IPS DF 6.9 (cell line): ENCODE results near the gene IFNG-AS1.

Experiments
- DNase-seq: peaks from one replicate; pipeline ENCODE4 v3.0.0-alpha.2; 2013; ENCODE audit warnings: low read depth, low spot score
- H3K27ac ChIP-seq: one replicate; pipeline ENCODE4 v1.5.1; 2013; ENCODE audit warnings: low read length, control low read depth
- H3K27me3 ChIP-seq: 2 replicates; pipeline ENCODE4 v1.6.1; 2013; ENCODE audit warnings: mild to moderate bottlenecking, low read length; ENCODE audit not compliant: control insufficient read depth, insufficient read depth
- H3K36me3 ChIP-seq: 2 replicates; pipeline ENCODE4 v1.6.1; 2013; ENCODE audit warnings: low read length; ENCODE audit not compliant: control insufficient read depth, insufficient read depth
- H3K4me1 ChIP-seq: 2 replicates; pipeline ENCODE4 v1.6.1; 2013; ENCODE audit warnings: low read length; ENCODE audit not compliant: control insufficient read depth, insufficient read depth
- H3K4me3 ChIP-seq: 2 replicates; pipeline ENCODE4 v1.5.1; 2013; ENCODE audit warnings: mild to moderate bottlenecking, low read length
- H3K9me3 ChIP-seq: 2 replicates; pipeline ENCODE4 v1.6.1; 2013; ENCODE audit warnings: low read length, inconsistent platforms; ENCODE audit not compliant: control insufficient read depth, insufficient read depth
- WGBS: extraction: QIAGEN DNeasy Blood & Tissue Kit; methylation state at CpG from one replicate; pipeline ENCODE4 v1.1.7; 2013; ENCODE audit warnings: mixed read lengths, missing lambda C conversion rate; ENCODE audit not compliant: insufficient read length, insufficient coverage; 5-methylcytosine and 5-hydroxymethylcytosine counted together

The IFNG-AS1 gene

DNA sequence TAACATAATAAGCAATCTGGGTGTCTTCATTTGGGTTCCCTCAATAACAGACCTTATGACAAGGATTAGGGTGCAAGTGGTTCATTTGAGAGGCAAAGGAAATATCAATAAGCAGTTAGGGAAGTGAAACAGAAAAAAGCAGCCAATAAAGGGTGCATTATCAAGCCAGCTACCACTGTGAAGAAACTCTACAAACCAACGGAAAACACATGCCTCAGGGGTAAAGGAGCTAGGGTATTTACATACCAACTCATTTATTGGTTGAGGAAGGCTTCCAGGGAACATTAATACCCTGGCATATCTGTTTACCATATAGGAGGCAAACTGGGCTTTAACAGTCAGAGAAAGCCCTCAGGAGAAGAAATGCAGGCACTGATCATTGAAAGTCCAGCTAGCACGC lies 22.7 kb upstream of the IFNG-AS1 start:
- WGBS: no CpG with 5 or more reads among the region's 2 CpGs
- Histone ChIP-seq H3K27ac (no peak overlapping the region), H3K36me3 (no peaks in the 10 kb centered on the region), H3K4me1 (no peaks in the 10 kb centered on the region), H3K4me3 (no peak overlapping the region), H3K27me3 (no peaks in the 10 kb centered on the region), H3K9me3 (no peaks in the 10 kb centered on the region)
- DNase-seq: no peak

DNA sequence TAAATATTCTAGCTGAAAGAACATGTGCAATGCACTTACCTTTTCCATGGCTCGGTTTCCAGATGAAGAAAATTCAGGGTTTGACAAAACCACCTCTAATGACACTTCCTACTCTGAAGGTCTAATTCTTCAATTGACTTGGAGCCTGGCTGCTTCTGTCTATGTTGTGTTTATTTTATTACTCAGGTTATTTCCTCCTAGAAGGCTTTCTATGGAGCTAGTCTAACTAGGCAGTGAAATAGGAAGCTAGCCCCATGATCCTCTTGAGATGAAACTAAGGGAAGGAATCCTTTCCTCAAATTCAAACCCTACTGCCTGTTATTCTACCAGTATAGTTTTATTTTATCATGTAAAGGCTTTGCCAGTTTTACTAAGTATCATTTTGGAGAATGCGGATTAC lies 20.9 kb upstream of the IFNG-AS1 start:
- no CpG with 5 or more reads among the region's 2 CpGs for WGBS
- no peak overlapping the region for H3K27ac ChIP-seq

GRCh38 chr12:67968725-67969124 lies 20.5 kb upstream of the IFNG-AS1 start:
- no peaks in the 10 kb centered on the region for H3K4me1 ChIP-seq
- no peak for DNase-seq
- no peaks in the 10 kb centered on the region for H3K27me3 ChIP-seq
- no peak overlapping the region for H3K4me3 ChIP-seq
- H3K27ac ChIP-seq: no peak overlapping the region
- no peaks in the 10 kb centered on the region for H3K36me3 ChIP-seq
- H3K9me3 ChIP-seq: no peaks in the 10 kb centered on the region
- no CpG with 5 or more reads among the region's 4 CpGs for WGBS

More for the DNA sequence above, 20.9 kb upstream of the IFNG-AS1 start:
- Histone ChIP-seq H3K36me3 (no peaks in the 10 kb centered on the region), H3K4me3 (no peak overlapping the region), H3K9me3 (no peaks in the 10 kb centered on the region), H3K4me1 (no peaks in the 10 kb centered on the region), H3K27me3 (no peaks in the 10 kb centered on the region)
- no peak for DNase-seq

- no CpG with 5 or more reads among the region's 4 CpGs for WGBS
- no peak for DNase-seq
Observed at GRCh38 chr12:67969134-67969802, 20.0 kb upstream of the IFNG-AS1 start.

DNA sequence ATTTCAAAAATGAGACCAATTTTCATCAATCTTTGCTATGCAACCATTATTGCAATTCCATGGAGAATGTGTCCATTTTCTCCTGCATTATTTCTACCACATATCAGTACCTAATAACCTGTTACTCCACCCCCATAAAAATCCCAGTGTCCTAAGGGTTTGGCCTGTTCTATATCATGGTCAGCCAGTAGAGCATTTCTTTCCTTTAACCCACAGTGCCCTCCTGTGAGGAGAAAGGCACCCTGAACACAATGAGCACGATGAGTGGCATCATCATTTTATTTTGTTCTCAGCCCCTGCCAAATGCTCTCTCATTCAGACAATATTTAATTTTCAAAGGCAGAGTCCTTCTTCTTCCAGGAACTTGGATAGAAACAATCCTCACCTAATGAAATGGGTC lies 11.6 kb upstream of the IFNG-AS1 start:
- Histone ChIP-seq H3K4me1 (no peaks in the 10 kb centered on the region), H3K4me3 (no peak overlapping the region), H3K9me3 (no peaks in the 10 kb centered on the region), H3K27me3 (no peaks in the 10 kb centered on the region), H3K36me3 (no peaks in the 10 kb centered on the region), H3K27ac (no peak overlapping the region)
- no CpG with 5 or more reads among the region's 1 CpG for WGBS
- no peak for DNase-seq

More at GRCh38 chr12:67969134-67969802, 20.0 kb upstream of the IFNG-AS1 start:
- Histone ChIP-seq H3K4me3 (no peak overlapping the region), H3K27me3 (no peaks in the 10 kb centered on the region), H3K36me3 (no peaks in the 10 kb centered on the region), H3K9me3 (no peaks in the 10 kb centered on the region), H3K4me1 (no peaks in the 10 kb centered on the region), H3K27ac (no peak overlapping the region)

DNA sequence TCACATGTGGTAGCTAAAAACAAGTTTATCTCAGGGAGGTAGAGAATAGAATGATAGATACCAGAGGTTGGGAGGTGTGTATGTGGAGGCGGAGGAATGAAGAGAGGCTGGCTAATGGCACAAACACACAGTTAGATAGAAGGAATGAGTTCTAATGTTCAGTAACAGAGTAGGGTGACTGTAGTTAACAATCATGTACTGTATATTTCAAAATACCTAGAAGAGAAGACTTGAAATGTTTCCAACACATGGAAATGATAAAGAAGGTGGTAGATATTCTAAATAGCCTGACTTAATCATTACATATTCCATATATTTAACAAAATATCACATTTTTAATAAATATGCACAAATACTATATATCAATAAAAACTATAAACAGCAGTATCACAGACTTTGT lies 8.9 kb upstream of the IFNG-AS1 start:
- Histone ChIP-seq H3K27ac (no peak overlapping the region), H3K4me3 (no peak overlapping the region), H3K9me3 (no peaks in the 10 kb centered on the region), H3K36me3 (no peaks in the 10 kb centered on the region), H3K27me3 (no peaks in the 10 kb centered on the region), H3K4me1 (no peaks in the 10 kb centered on the region)
- WGBS: no CpG with 5 or more reads among the region's 1 CpG
- no peak for DNase-seq

- no peaks in the 10 kb centered on the region for H3K4me1 ChIP-seq
- no CpG with 5 or more reads among the region's 4 CpGs for WGBS
- no peak overlapping the region for H3K4me3 ChIP-seq
- H3K36me3 ChIP-seq: no peaks in the 10 kb centered on the region
- no peak overlapping the region for H3K27ac ChIP-seq
- no peaks in the 10 kb centered on the region for H3K27me3 ChIP-seq
- no peaks in the 10 kb centered on the region for H3K9me3 ChIP-seq
- DNase-seq: no peak
Observed at GRCh38 chr12:67981287-67982162, 7.7 kb upstream of the IFNG-AS1 start.

- no peak for DNase-seq
- H3K4me1 ChIP-seq: no peaks in the 10 kb centered on the region
- no peak overlapping the region for H3K27ac ChIP-seq
- no peaks in the 10 kb centered on the region for H3K36me3 ChIP-seq
- no peaks in the 10 kb centered on the region for H3K27me3 ChIP-seq
- H3K9me3 ChIP-seq: no peaks in the 10 kb centered on the region
- no CpG with 5 or more reads among the region's 6 CpGs for WGBS
- H3K4me3 ChIP-seq: no peak overlapping the region
Observed at GRCh38 chr12:67982164-67982563, 7.1 kb upstream of the IFNG-AS1 start.

GRCh38 chr12:67986632-67987031 lies 2.6 kb upstream of the IFNG-AS1 start:
- Histone ChIP-seq H3K4me1 (no peaks in the 10 kb centered on the region), H3K27me3 (no peaks in the 10 kb centered on the region), H3K9me3 (no peaks in the 10 kb centered on the region), H3K36me3 (no peaks in the 10 kb centered on the region), H3K27ac (no peak overlapping the region), H3K4me3 (no peak overlapping the region)
- no peak for DNase-seq

GRCh38 chr12:67988601-67989021 lies 636 bp upstream of the IFNG-AS1 start:
- H3K9me3 ChIP-seq: no peaks in the 10 kb centered on the region
- no peak overlapping the region for H3K27ac ChIP-seq
- H3K4me1 ChIP-seq: no peaks in the 10 kb centered on the region
- DNase-seq: no peak
- no CpG with 5 or more reads among the region's 1 CpG for WGBS
- H3K4me3 ChIP-seq: no peak overlapping the region
- H3K36me3 ChIP-seq: no peaks in the 10 kb centered on the region
- no peaks in the 10 kb centered on the region for H3K27me3 ChIP-seq
